H1 (cell line): ENCODE results near the gene RELCH. TPM values are rescaled to one million over a fixed set of nuclear protein-coding genes. Genes with fewer than 3 reads are reported as not detected.
A peak's percentile ranks its signal among the peaks of the same experiment; 100 is the strongest.

Source experiments
- CTCF ChIA-PET: fragments of 300-600 bp; sonication (Branson Sonifier 250); formaldehyde crosslinking; loops from one replicate; lab custom pipeline; 2021; ENCODE audit not compliant: partially characterized antibody; lab: Charles Lee
- POLR2A ChIA-PET: fragments of 300-600 bp; sonication (Branson Sonifier 250); formaldehyde crosslinking; loops from one replicate; lab custom pipeline; 2021; ENCODE audit warnings: inconsistent platforms; ENCODE audit not compliant: partially characterized antibody; lab: Charles Lee
- DNase-seq, 2 experiments: peaks; one replicate each; pipeline versions ENCODE4 v3.0.0 to v3.0.0-alpha.2; 2010 to 2022; ENCODE audit warnings: low spot score in 2 of 2, low read depth in 1 of 2, mixed read lengths in 1 of 2
- FAIRE-seq: peaks from 2 replicates; lab custom pipeline; 2011; peaks lifted over from hg19 to GRCh38; lab: Jason Lieb, UNC
- H2AFZ ChIP-seq: 2 replicates; pipeline ENCODE4 v1.8.1; 2012; ENCODE audit warnings: low read length, inconsistent platforms
- H2AK5ac ChIP-seq: 2 replicates; pipeline ENCODE4 v1.6.1; 2013; ENCODE audit warnings: low read depth, low read length
- H2BK120ac ChIP-seq: replicated peaks from 2 replicates; pipeline ENCODE3; 2013; ENCODE audit warnings: low read depth, low read length, inconsistent platforms
- H2BK12ac ChIP-seq: 2 replicates; pipeline ENCODE4 v1.6.1; 2013; ENCODE audit warnings: low read depth, low read length
- H2BK15ac ChIP-seq: 2 replicates; pipeline ENCODE4 v1.6.1; 2013; ENCODE audit warnings: low read length
- H2BK20ac ChIP-seq: 2 replicates; pipeline ENCODE4 v1.6.1; 2013; ENCODE audit warnings: low read length
- H2BK5ac ChIP-seq: 2 replicates; pipeline ENCODE4 v1.6.1; 2013; ENCODE audit warnings: low read depth, low read length
- H3K14ac ChIP-seq: 2 replicates; pipeline ENCODE4 v1.6.1; 2013; ENCODE audit warnings: inconsistent platforms; ENCODE audit not compliant: insufficient read length
- H3K18ac ChIP-seq: 2 replicates; pipeline ENCODE4 v1.6.1; 2013; ENCODE audit warnings: low read length; ENCODE audit errors: extremely low read depth
- H3K23ac ChIP-seq: 2 replicates; pipeline ENCODE4 v1.6.1; 2013; ENCODE audit warnings: inconsistent platforms; ENCODE audit not compliant: insufficient read length
- H3K23me2 ChIP-seq: 2 replicates; pipeline ENCODE4 v1.6.1; 2013; ENCODE audit warnings: low read depth, low read length
- H3K27ac ChIP-seq: 2 replicates; pipeline ENCODE4 v1.6.1; 2011; ENCODE audit warnings: low read depth, low read length, inconsistent platforms
- H3K27me3 ChIP-seq, 4 experiments: replicated peaks in 1 of 4; 1 replicate in 1 of 4; 2 replicates in 3 of 4; pipeline versions ENCODE4 v1.6.1 to v1.8.1; 2011 to 2013; ENCODE audit warnings: low read length in 3 of 4, mild to moderate bottlenecking in 3 of 4, inconsistent platforms in 2 of 4, mixed read lengths in 2 of 4, moderate library complexity in 1 of 4; ENCODE audit not compliant: control insufficient read depth in 3 of 4, insufficient read depth in 3 of 4; ENCODE audit errors: extremely low read depth in 1 of 4
- H3K36me3 ChIP-seq, 4 experiments: 2 replicates each; pipeline versions ENCODE4 v1.6.1 to v1.8.1; 2011 to 2013; ENCODE audit warnings: mild to moderate bottlenecking in 4 of 4, low read length in 3 of 4, moderate library complexity in 2 of 4, control low read depth in 1 of 4, inconsistent platforms in 1 of 4; ENCODE audit not compliant: insufficient read depth in 4 of 4, control insufficient read depth in 2 of 4
- H3K4ac ChIP-seq: replicated peaks from 2 replicates; pipeline ENCODE3; 2013; ENCODE audit warnings: low read length, low read depth, mixed read lengths, inconsistent platforms; ENCODE audit not compliant: insufficient read length
- H3K4me1 ChIP-seq, 4 experiments: replicated peaks in 1 of 4; 1 replicate in 1 of 4; 2 replicates in 3 of 4; pipeline versions ENCODE4 v1.6.1 to v1.8.1; 2011 to 2013; ENCODE audit warnings: low read length in 3 of 4, inconsistent platforms in 2 of 4, mixed read lengths in 1 of 4; ENCODE audit not compliant: insufficient read depth in 4 of 4, control insufficient read depth in 3 of 4
- H3K4me2 ChIP-seq, 2 experiments: 2 replicates each; pipeline versions ENCODE4 v1.6.1 to v1.8.1; 2011 to 2013; ENCODE audit warnings: low read depth in 2 of 2, low read length in 2 of 2, control low read depth in 1 of 2, inconsistent platforms in 1 of 2, mild to moderate bottlenecking in 1 of 2; ENCODE audit not compliant: insufficient read depth in 1 of 2
- H3K4me3 ChIP-seq, 4 experiments: fragments of 200-600, 300-600 bp in 1 of 4; sonication (generic), shearing (Covaris generic), sonication (Bioruptor Twin) in 1 of 4; 2 replicates each; pipeline versions ENCODE4 v1.5.1 to v1.8.1; 2011 to 2016; ENCODE audit warnings: low read length in 4 of 4, low read depth in 3 of 4, control low read depth in 2 of 4, inconsistent platforms in 2 of 4, mild to moderate bottlenecking in 2 of 4, mixed read lengths in 1 of 4, moderate library complexity in 1 of 4; ENCODE audit not compliant: insufficient read depth in 2 of 4; ENCODE audit errors: extremely low read depth in 1 of 4
- H3K56ac ChIP-seq: replicated peaks from 2 replicates; pipeline ENCODE3; 2013; ENCODE audit warnings: low read depth, mild to moderate bottlenecking, mixed read lengths, low read length, inconsistent platforms; ENCODE audit not compliant: insufficient read length
- H3K79me1 ChIP-seq: 2 replicates; pipeline ENCODE4 v1.6.1; 2013; ENCODE audit warnings: low read depth, low read length, control low read depth
- H3K79me2 ChIP-seq, 2 experiments: 2 replicates each; pipeline versions ENCODE4 v1.6.1 to v1.8.1; 2012 to 2013; ENCODE audit warnings: low read length in 2 of 2, mild to moderate bottlenecking in 2 of 2, inconsistent platforms in 1 of 2; ENCODE audit not compliant: insufficient read depth in 2 of 2, control insufficient read depth in 1 of 2
- H3K9ac ChIP-seq, 4 experiments: replicated peaks in 1 of 4; 1 replicate in 1 of 4; 2 replicates in 3 of 4; pipeline versions ENCODE4 v1.6.1 to v1.8.1; 2011 to 2013; ENCODE audit warnings: low read depth in 3 of 4, low read length in 3 of 4, control low read depth in 2 of 4, mild to moderate bottlenecking in 2 of 4, moderate library complexity in 2 of 4, inconsistent platforms in 1 of 4; ENCODE audit errors: extremely low read depth in 1 of 4
- H3K9me3 ChIP-seq, 2 experiments: 2 replicates each; pipeline versions ENCODE4 v1.6.1 to v1.8.1; 2012 to 2013; ENCODE audit warnings: mild to moderate bottlenecking in 2 of 2, moderate library complexity in 2 of 2, control low read depth in 1 of 2, inconsistent platforms in 1 of 2, low read depth in 1 of 2, low read length in 1 of 2, mixed read lengths in 1 of 2; ENCODE audit not compliant: insufficient read depth in 2 of 2
- H4K20me1 ChIP-seq, 2 experiments: replicated peaks in 1 of 2; 2 replicates each; pipeline versions ENCODE3 to v1.8.1; 2011 to 2013; ENCODE audit warnings: inconsistent platforms in 2 of 2, low read length in 2 of 2, mild to moderate bottlenecking in 1 of 2; ENCODE audit not compliant: insufficient read depth in 2 of 2, control insufficient read depth in 1 of 2
- H4K5ac ChIP-seq: 2 replicates; pipeline ENCODE4 v1.6.1; 2013; ENCODE audit warnings: low read length, low read depth, mixed read lengths, inconsistent platforms; ENCODE audit not compliant: insufficient read length
- H4K8ac ChIP-seq: 2 replicates; pipeline ENCODE4 v1.8.0; 2013; ENCODE audit warnings: mild to moderate bottlenecking, moderate library complexity, low read length, inconsistent platforms; ENCODE audit not compliant: insufficient read depth; ENCODE audit errors: extremely low read depth
- H4K91ac ChIP-seq: replicated peaks from 2 replicates; pipeline ENCODE3; 2013; ENCODE audit warnings: low read length, mixed read lengths, inconsistent platforms; ENCODE audit not compliant: insufficient read length
- EZH2 ChIP-seq: fragments of 200-600 bp; sonication (generic); IDR thresholded peaks from 2 replicates; pipeline ENCODE4 v1.7.1; 2012; ENCODE audit warnings: low read depth, mild to moderate bottlenecking, moderate library complexity, low read length, inconsistent platforms; ENCODE audit not compliant: severe bottlenecking
- NRF1 ChIP-seq: IDR thresholded peaks from 2 replicates; pipeline ENCODE4 v1.6.1; 2011; ENCODE audit warnings: mild to moderate bottlenecking, low read depth, low read length, improper control_type of control experiment
- RAD21 ChIP-seq, 2 experiments: IDR thresholded peaks in 1 of 2; conservative IDR thresholded peaks in 1 of 2; 2 replicates each; pipeline ENCODE4 v1.6.1; 2011; ENCODE audit warnings: low read depth in 2 of 2, low read length in 2 of 2, improper control_type of control experiment in 1 of 2, inconsistent platforms in 1 of 2, mild to moderate bottlenecking in 1 of 2, moderate library complexity in 1 of 2
- SP1 ChIP-seq: IDR thresholded peaks from 2 replicates; pipeline ENCODE4 v1.6.1; 2011; ENCODE audit warnings: low read depth, low read length
- SRF ChIP-seq: IDR thresholded peaks from 2 replicates; pipeline ENCODE4 v1.6.1; 2011; ENCODE audit warnings: mild to moderate bottlenecking, low read depth, low read length, moderate library complexity
- ZNF274 ChIP-seq: IDR thresholded peaks from 2 replicates; pipeline ENCODE4 v1.7.0; 2012; ENCODE audit warnings: low read length, borderline replicate concordance; ENCODE audit errors: extremely low read depth
- WGBS, 2 experiments: shearing (Covaris generic) in 1 of 2; methylation state at CpG; one replicate each; pipeline versions ENCODE4 v1.1.6 to v1.1.7; 2013 to 2015; ENCODE audit warnings: low lambda C conversion rate in 2 of 2, mixed read lengths in 2 of 2, inconsistent platforms in 1 of 2, low coverage in 1 of 2, missing lambda C conversion rate in 1 of 2; ENCODE audit not compliant: insufficient replicate concordance in 2 of 2, insufficient coverage in 1 of 2, insufficient read length in 1 of 2; ENCODE audit errors: extremely low coverage in 1 of 2, missing lambda C conversion rate in 1 of 2; 5-methylcytosine and 5-hydroxymethylcytosine counted together
- polyA plus RNA-seq, 7 experiments: library from polyadenylated mRNA; depleted of rRNA in 3 of 7; stranded (reverse) in 5 of 7; unstranded in 2 of 7; fragments of >200 nt in 5 of 7; fragments of 200-250 nt in 2 of 7; gene quantifications; 1 replicate in 5 of 7; 2 replicates in 1 of 7; 4 replicates in 1 of 7; pipeline versions ENCODE4 v1.2.1 to v1.2.3, GENCODE V29; 2011 to 2013; ENCODE audit warnings: missing spikeins in 2 of 7, mixed read lengths in 2 of 7
- total RNA-seq: library from RNA; stranded (reverse); fragmentation: NEBNext Ultra II Directional; extraction: Animal tissue kit (Norgen Biotek cat#: 25700); gene quantifications from 2 replicates; pipeline ENCODE4 v1.2.1, GENCODE V29; 2021

Gene RELCH
- total and polyA plus RNA-seq, 2 of the 8 experiments (the other 6 are each of a cell fraction or from before 2014, with no cell fraction given) = 7.3 to 26.9 TPM

DNA sequence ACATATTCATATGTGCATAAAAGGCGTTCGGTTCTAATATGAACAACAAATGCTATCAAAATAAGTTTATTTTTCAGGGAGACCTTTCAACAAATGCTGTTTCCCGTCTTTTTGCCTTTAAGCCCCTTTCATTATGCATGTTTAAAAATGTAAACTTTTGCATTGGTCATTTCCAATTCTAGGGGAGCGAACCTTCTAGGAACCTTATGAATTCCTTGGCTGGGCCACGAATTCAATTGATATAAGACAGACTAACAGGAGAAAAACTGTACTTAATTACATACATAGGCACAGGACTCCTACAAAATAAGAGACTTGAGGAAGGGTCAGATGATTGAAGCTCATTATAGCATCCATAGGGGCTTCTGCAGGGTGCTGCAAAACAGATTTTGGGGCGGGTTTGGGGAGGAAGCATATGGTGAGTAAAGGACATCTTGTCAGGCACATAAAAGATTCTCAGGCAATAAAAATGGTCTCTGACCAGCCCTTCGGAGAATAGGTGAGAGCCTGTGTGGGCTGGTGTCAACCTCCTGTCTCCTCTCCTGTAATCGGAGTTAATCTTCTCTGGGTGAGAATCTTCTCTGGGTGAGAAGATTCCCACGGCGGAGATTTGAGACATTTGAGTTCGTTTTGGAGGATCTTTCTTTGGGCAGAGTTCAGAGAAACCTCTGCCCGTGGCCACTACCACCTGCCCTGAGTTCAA, 139.7 kb downstream of the RELCH start:
- no peak overlapping the region for H2BK120ac ChIP-seq
- no peak overlapping the region for H3K14ac ChIP-seq
- DNase-seq = no peak
- no peak overlapping the region for H2BK12ac ChIP-seq
- peaks cover 4% of the 10 kb centered on the region; the same call in 1 of the 2 replicates for H3K79me1 ChIP-seq
- H3K27me3 ChIP-seq = peaks cover 3 to 25% (median 14%) of the 10 kb centered on the region in 4 experiments
- H3K9me3 ChIP-seq = no peaks in the 10 kb centered on the region
- H3K56ac ChIP-seq = no peak overlapping the region
- H2BK15ac ChIP-seq = no peak overlapping the region
- H3K23me2 ChIP-seq = peaks cover 19% of the 10 kb centered on the region
- H3K79me2 ChIP-seq = peaks cover 0 to 54% of the 10 kb centered on the region in 2 experiments; a peak in 2 of 4 replicates
- H3K23ac ChIP-seq = no peak overlapping the region
- ChIA-PET CTCF (interaction anchor here (0.6 to 4.1 kb wide), 7 partner anchors 19 to 99 kb away, joined by 3 to 16 read pairs (median 5); no protein-coding TSS in a partner anchor), POLR2A (interaction anchor here (1.6 kb wide), 1 partner anchor 12 kb away, joined by 7 read pairs; no protein-coding TSS in a partner anchor)
- no peak overlapping the region for H2BK20ac ChIP-seq
- H3K4me1 ChIP-seq = peaks cover 17 to 29% (median 22%) of the 10 kb centered on the region in 4 experiments
- peak overlapping the region; percentile 60 to 94 (median 82); a peak in 7 of 8 replicates for H3K4me3 ChIP-seq
- no peak for FAIRE-seq
- H2AFZ ChIP-seq = no peak overlapping the region
- peaks cover 0 to 1% of the 10 kb centered on the region in 2 experiments for H4K20me1 ChIP-seq
- no peak overlapping the region for H3K27ac ChIP-seq
- peak overlapping the region; percentile 85 to 86 for H3K4me2 ChIP-seq
- H2BK5ac ChIP-seq = no peak overlapping the region
- no peak overlapping the region for H2AK5ac ChIP-seq
- no peak overlapping the region for H4K8ac ChIP-seq
- no peak overlapping the region for H3K4ac ChIP-seq
- TF ChIP-seq SP1 = no peak
- no peak for TF ChIP-seq NRF1
- TF ChIP-seq EZH2 = no peak
- TF ChIP-seq SRF = no peak
- TF ChIP-seq ZNF274 = no peak
- no peak for TF ChIP-seq RAD21 (IDR thresholded peaks at IDR 0.05 in 1 of 2, conservative IDR thresholded peaks at IDR 0.05 in 1 of 2; ENCODE audit: low read depth in 2 of 2, low read length in 2 of 2)
- no peak overlapping the region for H3K18ac ChIP-seq
- H4K91ac ChIP-seq = no peak overlapping the region
- H4K5ac ChIP-seq = no peak overlapping the region
- 56% methylated on average over 12 of the region's 12 CpGs; no CpG with 5 or more reads in 1 of the 2 experiments for WGBS, 2 experiments
- no peak overlapping the region for H3K9ac ChIP-seq
- H3K36me3 ChIP-seq = no peaks in the 10 kb centered on the region
